SK-N-SH (cell line): ENCODE measurements around the gene SRSF10.

Experiments used
- POLR2AphosphoS5 ChIP-seq: IDR thresholded peaks from 2 replicates; pipeline ENCODE4 v1.6.1; 2012; ENCODE audit warnings: low read depth, low read length
- TF ChIP-seq, protein P1 (sequence below): fragments of 200-600 bp; sonication (generic); IDR thresholded peaks from 2 replicates; pipeline ENCODE4 v1.6.1; 2017; ENCODE audit warnings: antibody characterized with exemption, mild to moderate bottlenecking, moderate library complexity
- TF ChIP-seq, protein P2 (sequence below): IDR thresholded peaks from 2 replicates; pipeline ENCODE4; 2012

GRCh38 chr1:23923592-23924499, 56.3 kb downstream of the SRSF10 start:
- TF ChIP-seq, protein P1, sequence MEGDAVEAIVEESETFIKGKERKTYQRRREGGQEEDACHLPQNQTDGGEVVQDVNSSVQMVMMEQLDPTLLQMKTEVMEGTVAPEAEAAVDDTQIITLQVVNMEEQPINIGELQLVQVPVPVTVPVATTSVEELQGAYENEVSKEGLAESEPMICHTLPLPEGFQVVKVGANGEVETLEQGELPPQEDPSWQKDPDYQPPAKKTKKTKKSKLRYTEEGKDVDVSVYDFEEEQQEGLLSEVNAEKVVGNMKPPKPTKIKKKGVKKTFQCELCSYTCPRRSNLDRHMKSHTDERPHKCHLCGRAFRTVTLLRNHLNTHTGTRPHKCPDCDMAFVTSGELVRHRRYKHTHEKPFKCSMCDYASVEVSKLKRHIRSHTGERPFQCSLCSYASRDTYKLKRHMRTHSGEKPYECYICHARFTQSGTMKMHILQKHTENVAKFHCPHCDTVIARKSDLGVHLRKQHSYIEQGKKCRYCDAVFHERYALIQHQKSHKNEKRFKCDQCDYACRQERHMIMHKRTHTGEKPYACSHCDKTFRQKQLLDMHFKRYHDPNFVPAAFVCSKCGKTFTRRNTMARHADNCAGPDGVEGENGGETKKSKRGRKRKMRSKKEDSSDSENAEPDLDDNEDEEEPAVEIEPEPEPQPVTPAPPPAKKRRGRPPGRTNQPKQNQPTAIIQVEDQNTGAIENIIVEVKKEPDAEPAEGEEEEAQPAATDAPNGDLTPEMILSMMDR: no peak
- TF ChIP-seq, protein P2, sequence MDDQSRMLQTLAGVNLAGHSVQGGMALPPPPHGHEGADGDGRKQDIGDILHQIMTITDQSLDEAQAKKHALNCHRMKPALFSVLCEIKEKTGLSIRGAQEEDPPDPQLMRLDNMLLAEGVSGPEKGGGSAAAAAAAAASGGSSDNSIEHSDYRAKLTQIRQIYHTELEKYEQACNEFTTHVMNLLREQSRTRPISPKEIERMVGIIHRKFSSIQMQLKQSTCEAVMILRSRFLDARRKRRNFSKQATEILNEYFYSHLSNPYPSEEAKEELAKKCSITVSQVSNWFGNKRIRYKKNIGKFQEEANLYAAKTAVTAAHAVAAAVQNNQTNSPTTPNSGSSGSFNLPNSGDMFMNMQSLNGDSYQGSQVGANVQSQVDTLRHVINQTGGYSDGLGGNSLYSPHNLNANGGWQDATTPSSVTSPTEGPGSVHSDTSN: no peak
- TF ChIP-seq POLR2AphosphoS5: no peak
